GM12872 (cell line): Measurements from ENCODE around the gene BIRC3.

Experiments used
- TF ChIP-seq, protein P1 (sequence below): IDR thresholded peaks from 3 replicates; pipeline ENCODE4 v1.5.1; 2011; ENCODE audit warnings: low read depth, mild to moderate bottlenecking, low read length, moderate library complexity; ENCODE audit not compliant: insufficient read depth

The BIRC3 gene

DNA sequence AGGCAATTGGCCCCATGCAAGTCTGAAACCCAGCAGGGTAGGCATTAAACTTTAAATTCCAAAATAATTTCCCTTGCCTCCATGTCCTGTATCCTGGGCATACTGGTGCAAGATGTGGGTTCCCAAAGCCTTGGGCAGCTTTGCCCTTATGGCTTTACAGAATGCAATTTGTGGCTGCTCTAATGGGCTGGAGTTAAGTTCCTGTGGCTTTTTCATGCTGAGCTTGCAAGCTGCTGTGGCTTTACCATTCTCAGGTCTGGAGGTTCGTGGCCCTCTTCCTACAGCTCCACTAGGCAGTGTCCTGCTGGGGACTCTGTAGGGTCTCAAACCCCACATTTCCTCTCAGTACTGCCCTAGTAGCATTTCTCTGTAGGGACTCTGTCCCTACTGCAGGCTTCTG lies 15.0 kb upstream of the BIRC3 start:
- TF ChIP-seq, protein P1, sequence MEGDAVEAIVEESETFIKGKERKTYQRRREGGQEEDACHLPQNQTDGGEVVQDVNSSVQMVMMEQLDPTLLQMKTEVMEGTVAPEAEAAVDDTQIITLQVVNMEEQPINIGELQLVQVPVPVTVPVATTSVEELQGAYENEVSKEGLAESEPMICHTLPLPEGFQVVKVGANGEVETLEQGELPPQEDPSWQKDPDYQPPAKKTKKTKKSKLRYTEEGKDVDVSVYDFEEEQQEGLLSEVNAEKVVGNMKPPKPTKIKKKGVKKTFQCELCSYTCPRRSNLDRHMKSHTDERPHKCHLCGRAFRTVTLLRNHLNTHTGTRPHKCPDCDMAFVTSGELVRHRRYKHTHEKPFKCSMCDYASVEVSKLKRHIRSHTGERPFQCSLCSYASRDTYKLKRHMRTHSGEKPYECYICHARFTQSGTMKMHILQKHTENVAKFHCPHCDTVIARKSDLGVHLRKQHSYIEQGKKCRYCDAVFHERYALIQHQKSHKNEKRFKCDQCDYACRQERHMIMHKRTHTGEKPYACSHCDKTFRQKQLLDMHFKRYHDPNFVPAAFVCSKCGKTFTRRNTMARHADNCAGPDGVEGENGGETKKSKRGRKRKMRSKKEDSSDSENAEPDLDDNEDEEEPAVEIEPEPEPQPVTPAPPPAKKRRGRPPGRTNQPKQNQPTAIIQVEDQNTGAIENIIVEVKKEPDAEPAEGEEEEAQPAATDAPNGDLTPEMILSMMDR = no peak

DNA sequence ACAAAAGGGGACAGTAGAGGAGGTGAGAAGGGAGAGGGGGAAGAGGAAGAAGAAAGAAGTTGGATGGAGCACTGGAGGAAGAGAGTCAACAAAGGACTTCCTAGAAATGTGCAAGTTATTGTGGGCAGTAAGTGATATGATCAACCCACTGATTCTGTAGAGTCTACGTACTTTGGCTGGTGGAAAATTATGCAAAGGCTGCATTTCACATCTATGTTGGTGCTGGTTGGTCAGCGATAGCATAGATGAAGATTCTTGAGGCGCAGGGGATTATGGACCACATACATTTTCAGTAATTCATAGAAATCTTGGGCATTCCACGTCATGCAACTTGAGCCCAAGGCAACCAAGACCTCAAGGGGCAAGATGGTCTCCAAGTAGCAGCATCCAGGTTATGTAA lies 12.6 kb upstream of the BIRC3 start:
- TF ChIP-seq, protein P1 = no peak

DNA sequence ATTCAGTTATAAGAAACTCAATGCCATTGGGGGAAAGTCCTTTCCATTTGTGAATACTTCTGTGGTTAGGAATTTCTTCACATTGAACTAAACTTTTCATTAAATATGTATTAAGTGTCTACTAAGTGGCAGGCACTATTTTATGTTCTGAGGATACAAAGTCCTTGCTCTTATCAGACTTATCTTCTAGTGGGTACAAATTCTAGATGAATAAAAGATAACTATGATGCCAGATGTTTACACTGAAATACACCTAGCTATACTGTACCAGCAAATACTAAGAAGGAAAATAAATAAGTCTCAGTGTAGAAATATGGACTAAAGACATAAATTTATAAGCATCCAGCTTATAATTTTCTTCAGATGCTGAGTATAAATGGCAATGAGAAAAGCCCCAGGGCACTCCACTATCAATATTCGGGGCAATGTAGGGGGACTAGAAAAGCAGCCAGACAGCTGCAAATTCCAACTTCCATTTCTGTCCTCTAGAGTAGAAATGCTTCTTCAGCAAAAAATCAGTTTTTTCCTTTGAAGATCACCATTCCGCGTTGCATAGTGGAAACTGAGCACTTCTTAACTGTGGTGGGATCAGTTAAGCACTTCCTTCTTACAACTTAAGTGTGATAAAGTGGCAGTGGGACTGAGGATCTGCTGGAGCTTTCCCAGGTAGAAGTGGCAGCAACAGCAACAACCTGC lies 11.8 kb upstream of the BIRC3 start:
- TF ChIP-seq, protein P1 = no peak

DNA sequence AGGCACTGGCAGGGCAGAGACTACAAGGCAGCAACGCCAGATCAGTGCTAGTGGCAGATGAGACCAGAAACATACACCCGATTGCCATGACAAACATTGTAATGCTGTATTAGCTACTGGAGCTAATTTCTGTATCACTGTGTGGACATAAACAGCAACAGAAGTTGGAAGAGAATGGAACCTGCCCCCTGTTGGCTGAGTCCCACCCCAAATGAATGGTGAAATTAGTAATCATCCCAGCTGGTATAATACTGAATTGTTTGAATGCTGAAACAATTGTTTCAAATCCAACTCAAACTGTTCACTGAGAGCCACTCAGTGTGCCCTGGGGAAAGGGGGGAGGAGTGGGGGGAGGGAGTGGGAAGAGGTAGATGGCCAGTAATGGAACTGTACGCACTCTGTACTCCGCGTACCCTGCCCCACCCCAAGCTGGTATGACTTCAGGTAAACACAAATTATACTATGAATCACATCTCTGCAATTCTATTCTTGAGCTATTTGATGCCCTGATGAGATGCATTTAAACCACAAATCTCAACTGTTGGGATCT lies 11.2 kb upstream of the BIRC3 start:
- TF ChIP-seq, protein P1 = 0 out of 3 replicates have a peak, but pooled peaks have one; percentile 21

DNA sequence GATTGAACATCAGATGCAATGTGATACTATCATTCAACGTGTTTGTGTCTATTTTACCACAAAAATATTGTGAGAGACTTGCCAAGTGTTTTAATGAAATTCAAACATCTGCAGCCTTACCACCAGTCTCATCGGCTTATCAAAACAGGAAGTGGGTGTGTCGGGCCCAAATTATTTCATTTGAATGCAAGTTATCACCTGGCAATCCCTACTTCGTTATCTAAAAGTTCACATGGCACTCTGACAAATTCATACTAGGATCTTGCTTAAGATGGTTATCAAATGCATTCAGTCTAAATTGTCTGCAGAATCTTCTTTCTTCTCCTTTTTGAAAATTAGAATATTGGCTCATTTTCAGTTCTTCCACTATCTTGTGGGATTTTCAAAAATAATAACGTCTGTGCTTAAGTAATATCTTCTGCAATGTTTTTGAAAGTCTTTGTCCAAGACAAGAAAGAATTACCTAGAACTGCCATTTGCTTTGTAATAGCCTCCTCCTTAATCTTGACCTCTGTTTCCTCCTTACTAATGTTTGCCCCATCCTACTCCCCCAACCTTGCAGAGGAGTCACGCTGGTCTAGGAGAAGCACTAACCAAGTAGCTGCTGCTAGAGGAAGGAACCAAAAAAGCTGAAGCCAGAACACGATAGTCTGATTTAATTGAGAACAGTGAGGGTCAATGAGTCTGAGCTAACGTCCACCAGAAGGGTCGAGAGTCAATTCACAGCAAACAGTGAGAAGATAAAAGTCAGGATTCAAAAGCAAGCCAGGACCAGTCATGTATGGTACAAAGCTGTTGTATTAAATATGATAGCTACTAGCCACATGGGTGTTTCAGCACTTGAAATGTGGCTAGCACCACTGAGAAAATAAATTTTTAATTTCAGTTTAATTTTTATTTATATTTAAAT lies 10.2 kb upstream of the BIRC3 start:
- TF ChIP-seq, protein P1 = no peak

DNA sequence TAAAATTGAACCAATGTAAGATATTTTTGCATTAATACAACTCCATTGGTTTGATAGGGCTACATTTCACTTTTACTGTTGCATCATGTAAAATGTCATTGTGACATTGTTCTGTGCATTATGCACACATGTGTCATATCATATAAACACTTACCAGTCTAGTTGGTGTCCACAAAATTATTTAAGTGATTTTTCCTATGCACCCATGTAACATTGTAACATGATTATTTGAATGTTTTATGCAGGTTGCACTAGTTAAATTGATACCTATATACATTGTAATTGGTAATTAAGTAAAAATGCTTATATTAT lies 9.6 kb upstream of the BIRC3 start:
- TF ChIP-seq, protein P1 = no peak
